Amniotic stem cell (primary cell): ENCODE results near the gene DCN.

Experiments
- DNase-seq: peaks from one replicate; lab custom pipeline; 2025; lab: John Stamatoyannopoulos, UW

Gene DCN

DNA sequence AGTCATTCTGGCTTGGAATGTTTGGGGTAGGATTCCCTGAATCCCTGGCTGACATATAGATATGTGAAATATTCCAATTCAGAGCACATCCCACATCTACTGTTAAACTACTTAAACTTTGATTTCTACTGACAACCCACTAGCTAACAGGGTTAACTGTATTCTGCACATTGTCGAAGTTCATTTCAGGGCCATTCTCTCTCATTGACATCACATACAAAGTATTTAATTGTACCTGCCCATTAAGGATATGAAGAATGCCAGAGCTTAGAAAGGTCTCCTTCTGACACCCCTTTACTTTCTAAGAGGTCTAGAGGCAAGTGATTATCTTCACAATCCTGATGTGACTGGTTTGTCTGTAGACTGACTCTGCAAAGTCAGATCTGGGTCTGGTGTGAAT lies 2.8 kb upstream of the DCN start:
- DNase-seq: no peak

- DNase-seq: no peak
Measured at GRCh38 chr12:91183551-91183950, 934 bp upstream of the DCN start.

- peak; percentile 34 for DNase-seq
Measured at GRCh38 chr12:91180582-91181395, 1.8 kb downstream of the DCN start.

- DNase-seq: no peak
Measured at GRCh38 chr12:91179966-91180561, 2.6 kb downstream of the DCN start.

GRCh38 chr12:91179315-91179714 lies 3.3 kb downstream of the DCN start:
- no peak for DNase-seq

- no peak for DNase-seq
Measured at GRCh38 chr12:91178781-91179180, 3.8 kb downstream of the DCN start.

DNA sequence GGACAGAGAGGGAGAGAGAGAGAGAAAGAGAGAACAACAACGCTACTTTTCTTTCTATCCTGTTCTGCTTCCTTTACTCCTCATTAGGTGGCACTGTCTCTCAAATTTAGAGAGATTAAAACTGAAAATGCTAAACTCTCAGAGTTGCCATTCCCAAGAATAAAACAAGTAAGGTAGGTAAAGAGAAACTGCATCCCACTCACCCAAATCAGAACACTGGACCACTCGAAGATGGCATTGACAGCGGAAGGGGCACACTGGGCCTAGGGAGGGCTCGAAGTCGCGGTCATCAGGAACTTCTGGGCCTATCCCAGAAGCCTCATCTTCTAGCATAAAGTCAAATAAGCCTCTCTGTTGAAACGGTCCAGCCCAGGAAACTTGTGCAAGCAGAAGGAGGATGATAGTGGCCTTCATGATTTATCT lies 4.5 kb downstream of the DCN start:
- no peak for DNase-seq

- no peak for DNase-seq
Measured at GRCh38 chr12:91177381-91177780, 5.2 kb downstream of the DCN start.

- no peak for DNase-seq
Measured at GRCh38 chr12:91176915-91177314, 5.7 kb downstream of the DCN start.

DNA sequence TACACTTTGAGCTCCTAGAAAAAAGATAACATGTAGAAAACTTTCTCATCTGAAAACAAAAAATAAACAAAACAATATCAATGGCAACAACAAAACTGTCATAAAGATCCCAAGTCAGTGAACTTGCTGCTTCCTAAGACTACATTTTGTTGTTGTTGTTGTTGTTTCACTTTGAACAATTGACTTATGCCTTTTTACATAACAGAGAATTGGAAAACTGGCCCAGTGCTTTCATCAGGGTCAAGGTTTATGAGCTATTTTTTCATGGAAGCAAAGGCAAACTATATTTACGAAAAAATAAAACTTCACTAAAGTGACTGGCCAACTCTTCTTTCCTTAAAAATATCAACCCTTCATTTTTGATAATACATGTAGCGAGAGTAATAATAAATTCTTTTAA lies 6.3 kb downstream of the DCN start:
- DNase-seq: no peak

DNA sequence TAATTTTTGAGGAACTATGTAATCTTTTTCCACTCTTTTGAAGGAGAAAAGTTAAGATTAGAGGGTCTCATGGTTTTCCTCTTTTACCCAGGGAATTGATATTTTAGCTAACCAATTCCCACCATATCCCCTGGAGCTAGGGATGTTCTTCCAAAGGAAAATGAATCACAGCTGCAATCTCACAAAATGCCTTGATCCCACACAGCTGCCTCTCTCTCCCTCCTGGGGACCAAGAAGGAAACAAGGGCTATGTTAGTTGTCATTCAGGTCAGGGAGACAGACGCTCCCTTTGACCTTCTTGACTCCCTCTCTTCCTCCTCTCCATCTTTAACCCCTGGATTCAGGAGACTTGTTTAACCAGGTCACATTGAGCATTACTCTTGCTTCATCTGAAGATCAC lies 9.5 kb downstream of the DCN start:
- DNase-seq: no peak

GRCh38 chr12:91172096-91172495 lies 10.5 kb downstream of the DCN start:
- no peak for DNase-seq

- no peak for DNase-seq
Measured at GRCh38 chr12:91171476-91171875, 11.1 kb downstream of the DCN start.

DNA sequence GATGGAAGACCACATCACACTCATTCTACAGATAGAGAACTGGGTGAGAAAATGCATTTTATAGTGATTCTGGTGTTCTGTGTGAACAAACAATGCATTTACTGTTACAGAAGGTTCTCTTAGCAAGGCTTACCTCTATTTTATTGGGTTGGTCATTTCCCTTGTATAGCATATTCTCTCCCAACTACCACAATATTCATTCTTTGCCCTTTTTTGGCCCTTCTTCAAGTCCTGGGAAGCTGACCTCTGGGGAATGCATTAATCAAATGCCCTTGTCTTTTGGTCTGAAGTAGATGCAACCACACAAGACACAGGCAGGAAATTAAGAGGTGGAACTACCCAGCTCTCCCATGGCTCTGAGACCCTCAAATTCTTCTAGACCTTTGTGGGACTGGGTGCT lies 19.5 kb downstream of the DCN start:
- no peak for DNase-seq

DNA sequence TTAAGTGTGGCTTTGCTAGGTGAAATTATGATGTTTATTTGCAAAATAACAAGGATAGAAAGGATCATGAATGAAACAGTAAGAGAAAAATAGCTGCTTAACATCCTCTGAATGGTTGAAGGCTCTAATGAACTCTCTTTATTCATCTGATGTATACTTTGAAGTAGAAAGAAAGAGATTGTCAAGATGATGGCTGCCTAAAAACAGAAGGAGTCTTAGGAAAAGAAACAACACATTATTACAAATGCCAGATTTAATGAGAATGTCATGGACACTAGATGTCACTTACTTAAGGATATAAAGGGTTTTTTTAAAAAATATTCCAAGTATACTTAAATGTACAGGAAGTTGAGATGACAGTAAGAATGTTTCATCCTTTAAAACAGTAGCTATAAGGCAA lies 21.6 kb downstream of the DCN start:
- no peak for DNase-seq

DNA sequence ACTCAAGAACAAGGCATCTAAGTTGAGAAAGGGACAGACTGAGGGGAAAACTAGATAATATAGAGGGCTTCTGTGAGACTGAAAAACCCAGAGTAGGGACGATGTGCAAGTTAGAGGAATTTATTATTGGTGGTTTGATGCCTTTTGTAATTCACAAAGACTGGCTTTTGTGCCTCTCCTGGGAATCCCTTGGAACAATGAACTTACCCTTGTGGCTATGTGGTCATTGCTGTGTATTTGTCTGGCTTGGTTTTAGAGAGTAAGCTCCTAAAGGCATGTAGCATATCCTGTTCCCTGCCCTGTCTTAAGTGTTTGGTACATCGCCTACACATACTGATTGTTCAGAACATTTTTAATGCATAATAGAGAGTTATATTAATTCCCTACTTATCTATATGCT lies 26.6 kb downstream of the DCN start:
- no peak for DNase-seq

DNA sequence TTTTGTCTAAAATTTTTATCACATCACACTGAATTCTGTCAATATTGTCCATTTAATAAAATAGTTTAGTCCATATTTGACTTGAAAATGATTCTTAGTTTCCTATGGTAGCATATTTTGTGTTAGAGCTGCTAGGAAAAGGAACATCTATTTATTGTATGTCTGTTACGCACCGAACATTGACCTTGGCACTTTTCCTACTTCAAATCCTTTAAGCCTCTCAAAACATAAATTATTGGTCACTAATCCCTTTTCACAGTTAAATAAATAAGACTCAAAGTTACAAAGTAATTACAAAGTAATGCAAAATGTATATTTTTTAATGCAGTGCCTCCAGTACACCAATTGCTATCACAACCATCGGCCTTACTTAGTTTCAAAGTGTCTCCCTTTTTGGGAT lies 28.5 kb downstream of the DCN start:
- DNase-seq: no peak

DNA sequence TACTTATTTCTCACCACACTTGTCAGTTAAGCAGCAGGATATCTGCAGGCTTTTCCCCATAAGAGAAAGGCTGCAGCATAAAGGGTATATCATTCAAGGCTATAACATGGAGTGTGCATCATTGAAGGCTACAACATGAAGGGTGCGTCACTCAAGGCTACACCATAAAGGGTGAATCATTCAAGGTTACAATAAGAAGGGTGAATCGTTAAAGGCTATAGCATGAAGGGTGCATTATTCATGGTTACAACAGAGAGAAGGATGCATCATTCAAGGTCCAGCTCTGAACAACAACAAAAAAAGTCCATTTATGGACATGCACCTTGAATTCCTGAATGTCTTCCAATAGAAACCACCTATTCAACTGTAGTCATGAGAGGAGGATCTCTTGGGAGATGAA lies 38.6 kb downstream of the DCN start:
- no peak for DNase-seq

DNA sequence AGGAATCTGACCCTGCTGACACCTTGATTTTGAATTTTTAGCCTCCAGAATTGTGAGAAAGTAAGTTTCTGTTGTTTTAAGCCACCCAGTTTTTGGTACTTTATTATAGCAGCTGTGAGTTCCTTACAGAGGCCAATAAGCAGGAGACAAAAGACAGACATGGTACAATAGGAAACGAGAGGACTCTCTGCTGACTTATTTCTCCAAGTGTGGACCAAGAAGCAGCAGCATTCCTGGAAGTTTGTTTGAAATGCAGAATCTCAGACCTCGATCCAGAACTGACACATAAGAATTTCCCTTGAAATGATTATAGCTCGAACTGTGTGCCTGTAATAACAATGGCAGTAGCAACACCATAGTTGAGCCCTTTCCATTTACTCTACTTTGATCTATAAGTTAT lies 39.4 kb downstream of the DCN start:
- no peak for DNase-seq

GRCh38 chr12:91142221-91142631 lies 40.4 kb downstream of the DCN start:
- DNase-seq: no peak

- DNase-seq: peak; percentile 55
Measured at GRCh38 chr12:91140026-91140931, 42.3 kb downstream of the DCN start.

- DNase-seq: no peak
Measured at GRCh38 chr12:91139286-91139685, 43.3 kb downstream of the DCN start.
